Liver (tissue), 9 donors: ENCODE results near the gene MAST2. TPM values are rescaled to one million over a fixed set of nuclear protein-coding genes. Genes with fewer than 3 reads are reported as not detected.

Experiments used
- DNase-seq: peaks from one replicate; pipeline ENCODE4 v3.0.0-alpha.2; 2017; ENCODE audit warnings: low spot score
- H3K27ac ChIP-seq, 2 donors: one replicate each; pipeline ENCODE4 v1.7.0; 2013; ENCODE audit warnings: inconsistent platforms in 2 of 2, low read length in 2 of 2, control low read depth in 1 of 2, low read depth in 1 of 2, mild to moderate bottlenecking in 1 of 2
- H3K27me3 ChIP-seq, 4 donors: one replicate each; pipeline versions ENCODE4 v1.6.1 to v1.7.0; 2013; ENCODE audit warnings: low read length in 3 of 4, inconsistent platforms in 1 of 4, mild to moderate bottlenecking in 1 of 4, moderate library complexity in 1 of 4; ENCODE audit not compliant: control insufficient read depth in 4 of 4, insufficient read depth in 4 of 4
- H3K36me3 ChIP-seq, 4 donors: one replicate each; pipeline versions ENCODE4 v1.6.1 to v1.7.0; 2013; ENCODE audit warnings: low read length in 3 of 4, mild to moderate bottlenecking in 3 of 4, low read depth in 1 of 4, moderate library complexity in 1 of 4; ENCODE audit not compliant: control insufficient read depth in 4 of 4, insufficient read depth in 3 of 4
- H3K4me1 ChIP-seq, 4 donors: one replicate each; pipeline versions ENCODE4 v1.6.1 to v1.7.0; 2013; ENCODE audit warnings: low read length in 3 of 4, mild to moderate bottlenecking in 3 of 4, moderate library complexity in 1 of 4; ENCODE audit not compliant: control insufficient read depth in 4 of 4, insufficient read depth in 4 of 4
- H3K4me3 ChIP-seq, 3 donors: one replicate each; pipeline versions ENCODE4 v1.6.1 to v1.7.0; 2013; ENCODE audit warnings: low read length in 3 of 3, control low read depth in 1 of 3, low read depth in 1 of 3, mild to moderate bottlenecking in 1 of 3
- H3K9ac ChIP-seq, 2 donors: one replicate each; pipeline ENCODE4 v1.7.0; 2013; ENCODE audit warnings: low read length in 2 of 2, mild to moderate bottlenecking in 2 of 2, moderate library complexity in 2 of 2, control low read depth in 1 of 2, low read depth in 1 of 2
- H3K9me3 ChIP-seq, 4 donors: one replicate each; pipeline versions ENCODE4 v1.6.1 to v1.7.0; 2013; ENCODE audit warnings: low read length in 3 of 4; ENCODE audit not compliant: control insufficient read depth in 4 of 4
- EGR1 ChIP-seq, 2 donors: IDR thresholded peaks; 2 replicates each; pipeline ENCODE4 v1.6.1; 2016 to 2018; ENCODE audit warnings: antibody characterized with exemption in 2 of 2, low read depth in 2 of 2
- FOXA1 ChIP-seq: IDR thresholded peaks from 2 replicates; pipeline ENCODE4 v1.6.1; 2016; ENCODE audit warnings: antibody characterized with exemption
- FOXA2 ChIP-seq: IDR thresholded peaks from 2 replicates; pipeline ENCODE4 v1.6.1; 2016; ENCODE audit warnings: antibody characterized with exemption
- GABPA ChIP-seq, 2 donors: IDR thresholded peaks in 1 of 2; conservative IDR thresholded peaks in 1 of 2; 2 replicates each; pipeline ENCODE4 v1.6.1; 2016; ENCODE audit warnings: antibody characterized with exemption in 2 of 2, mild to moderate bottlenecking in 1 of 2, moderate library complexity in 1 of 2
- HNF4A ChIP-seq, 2 donors: conservative IDR thresholded peaks; 2 replicates each; pipeline ENCODE4 v1.6.1; 2016; ENCODE audit warnings: antibody characterized with exemption in 2 of 2, mild to moderate bottlenecking in 2 of 2
- HNF4G ChIP-seq: IDR thresholded peaks from 2 replicates; pipeline ENCODE4 v1.6.1; 2016; ENCODE audit warnings: antibody characterized with exemption
- NR2F2 ChIP-seq: IDR thresholded peaks from 2 replicates; pipeline ENCODE4 v1.6.1; 2016; ENCODE audit warnings: antibody characterized with exemption
- RAD21 ChIP-seq, 2 donors: IDR thresholded peaks; 2 replicates each; pipeline ENCODE4 v1.6.1; 2016; ENCODE audit warnings: antibody characterized with exemption in 2 of 2, mild to moderate bottlenecking in 2 of 2
- RXRA ChIP-seq, 2 donors: IDR thresholded peaks; 2 replicates each; pipeline ENCODE4 v1.6.1; 2017 to 2018; ENCODE audit warnings: antibody characterized with exemption in 2 of 2, mild to moderate bottlenecking in 1 of 2
- SP1 ChIP-seq: IDR thresholded peaks from 2 replicates; pipeline ENCODE4 v1.6.1; 2018; ENCODE audit warnings: antibody characterized with exemption, mild to moderate bottlenecking
- TAF1 ChIP-seq: conservative IDR thresholded peaks from 2 replicates; pipeline ENCODE4 v1.6.1; 2016; ENCODE audit warnings: antibody characterized with exemption, mild to moderate bottlenecking
- YY1 ChIP-seq: IDR thresholded peaks from 2 replicates; pipeline ENCODE4 v1.6.1; 2016; ENCODE audit warnings: antibody characterized with exemption, mild to moderate bottlenecking
- WGBS: extraction: QIAGEN DNeasy Blood & Tissue Kit; methylation state at CpG from one replicate; pipeline ENCODE4 v1.1.7; 2013; 5-methylcytosine and 5-hydroxymethylcytosine counted together
- polyA plus RNA-seq, 2 donors: library from polyadenylated mRNA; stranded (reverse) in 1 of 2; unstranded in 1 of 2; fragments of 200-250 nt in 1 of 2; fragments of >200 nt in 1 of 2; fragmentation: Nextera tagmentation in 1 of 2; extraction: Ambion mirVana in 1 of 2; gene quantifications; one replicate each; pipeline versions ENCODE4 v1.2.1 to v1.2.3, GENCODE V29; 2013 to 2015
- total RNA-seq, 2 donors: library from RNA; depleted of rRNA; stranded (reverse); fragments of >200 nt; gene quantifications; one replicate each; pipeline ENCODE4 v1.2.3, GENCODE V29; 2014
- TF ChIP-seq, protein P1 (sequence below): IDR thresholded peaks from 2 replicates; pipeline ENCODE4 v1.6.1; 2016; ENCODE audit warnings: antibody characterized with exemption
- TF ChIP-seq, protein P2 (sequence below): IDR thresholded peaks from 2 replicates; pipeline ENCODE4 v1.6.1; 2016; ENCODE audit warnings: antibody characterized with exemption, mild to moderate bottlenecking
- TF ChIP-seq, protein P3 (sequence below): IDR thresholded peaks from 2 replicates; pipeline ENCODE4 v1.6.1; 2016; ENCODE audit warnings: antibody characterized with exemption
- donor health status: healthy.
- donor health status: healthy.
- donor health status: healthy.
- donor health status: healthy.
- donor health status: healthy.

Gene MAST2
- total and polyA plus RNA-seq, 4 donors: 4.8 to 9.6 (median 5.7) TPM

- 95% methylated on average over 1 of the region's 1 CpG for WGBS
- Histone ChIP-seq H3K36me3 (no peaks in the 10 kb centered on the region), H3K27ac (no peak overlapping the region), H3K27me3 (no peaks in the 10 kb centered on the region), H3K9ac (no peak overlapping the region), H3K9me3 (no peaks in the 10 kb centered on the region), H3K4me1 (no peaks in the 10 kb centered on the region), H3K4me3 (no peak overlapping the region)
- TF ChIP-seq FOXA2 (no peak), FOXA1 (no peak), HNF4G (no peak), NR2F2 (no peak), SP1 (no peak), GABPA (IDR thresholded peaks at IDR 0.05 in 1 of 2, conservative IDR thresholded peaks at IDR 0.05 in 1 of 2) (no peak), RAD21 (IDR thresholded peaks at IDR 0.05) (no peak)
- TF ChIP-seq, protein P1, sequence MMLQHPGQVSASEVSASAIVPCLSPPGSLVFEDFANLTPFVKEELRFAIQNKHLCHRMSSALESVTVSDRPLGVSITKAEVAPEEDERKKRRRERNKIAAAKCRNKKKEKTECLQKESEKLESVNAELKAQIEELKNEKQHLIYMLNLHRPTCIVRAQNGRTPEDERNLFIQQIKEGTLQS: no peak
- TF ChIP-seq, protein P2, sequence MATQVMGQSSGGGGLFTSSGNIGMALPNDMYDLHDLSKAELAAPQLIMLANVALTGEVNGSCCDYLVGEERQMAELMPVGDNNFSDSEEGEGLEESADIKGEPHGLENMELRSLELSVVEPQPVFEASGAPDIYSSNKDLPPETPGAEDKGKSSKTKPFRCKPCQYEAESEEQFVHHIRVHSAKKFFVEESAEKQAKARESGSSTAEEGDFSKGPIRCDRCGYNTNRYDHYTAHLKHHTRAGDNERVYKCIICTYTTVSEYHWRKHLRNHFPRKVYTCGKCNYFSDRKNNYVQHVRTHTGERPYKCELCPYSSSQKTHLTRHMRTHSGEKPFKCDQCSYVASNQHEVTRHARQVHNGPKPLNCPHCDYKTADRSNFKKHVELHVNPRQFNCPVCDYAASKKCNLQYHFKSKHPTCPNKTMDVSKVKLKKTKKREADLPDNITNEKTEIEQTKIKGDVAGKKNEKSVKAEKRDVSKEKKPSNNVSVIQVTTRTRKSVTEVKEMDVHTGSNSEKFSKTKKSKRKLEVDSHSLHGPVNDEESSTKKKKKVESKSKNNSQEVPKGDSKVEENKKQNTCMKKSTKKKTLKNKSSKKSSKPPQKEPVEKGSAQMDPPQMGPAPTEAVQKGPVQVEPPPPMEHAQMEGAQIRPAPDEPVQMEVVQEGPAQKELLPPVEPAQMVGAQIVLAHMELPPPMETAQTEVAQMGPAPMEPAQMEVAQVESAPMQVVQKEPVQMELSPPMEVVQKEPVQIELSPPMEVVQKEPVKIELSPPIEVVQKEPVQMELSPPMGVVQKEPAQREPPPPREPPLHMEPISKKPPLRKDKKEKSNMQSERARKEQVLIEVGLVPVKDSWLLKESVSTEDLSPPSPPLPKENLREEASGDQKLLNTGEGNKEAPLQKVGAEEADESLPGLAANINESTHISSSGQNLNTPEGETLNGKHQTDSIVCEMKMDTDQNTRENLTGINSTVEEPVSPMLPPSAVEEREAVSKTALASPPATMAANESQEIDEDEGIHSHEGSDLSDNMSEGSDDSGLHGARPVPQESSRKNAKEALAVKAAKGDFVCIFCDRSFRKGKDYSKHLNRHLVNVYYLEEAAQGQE: no peak
- DNase-seq: no peak
Measured at GRCh38 chr1:45911634-45912033, 108.2 kb downstream of the MAST2 start.

DNA sequence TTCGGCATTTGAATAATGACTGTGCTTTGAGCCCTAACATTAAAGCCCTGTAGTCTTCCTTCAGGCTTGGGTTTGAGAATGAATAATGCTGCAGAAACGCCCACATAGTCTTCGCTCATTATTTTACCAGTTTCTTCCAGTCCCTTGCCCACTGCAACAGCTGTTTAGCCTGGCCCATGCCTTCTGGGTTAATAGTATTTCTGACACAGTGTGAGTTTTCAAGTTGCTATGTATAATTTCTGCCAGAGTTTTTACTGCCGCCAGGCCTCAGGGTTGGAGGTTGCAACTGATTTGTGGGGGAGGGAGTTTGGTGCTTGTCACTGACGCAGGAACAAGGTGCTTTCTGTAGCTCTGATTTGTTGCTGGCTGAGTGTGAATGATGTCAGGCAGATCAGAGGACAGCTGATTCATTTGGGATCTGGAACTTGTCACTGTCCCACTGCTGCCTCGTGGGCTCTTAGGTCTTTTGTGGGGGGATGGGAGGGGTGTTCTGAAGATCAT lies 109.8 kb downstream of the MAST2 start:
- no peaks in the 10 kb centered on the region for H3K4me1 ChIP-seq
- H3K4me3 ChIP-seq: no peak overlapping the region
- whole genome bisulfite sequencing: 75% methylated on average over 6 of the region's 6 CpGs
- no peaks in the 10 kb centered on the region for H3K36me3 ChIP-seq
- DNase-seq: no peak
- TF ChIP-seq NR2F2: peak; percentile 27
- TF ChIP-seq, protein P3, sequence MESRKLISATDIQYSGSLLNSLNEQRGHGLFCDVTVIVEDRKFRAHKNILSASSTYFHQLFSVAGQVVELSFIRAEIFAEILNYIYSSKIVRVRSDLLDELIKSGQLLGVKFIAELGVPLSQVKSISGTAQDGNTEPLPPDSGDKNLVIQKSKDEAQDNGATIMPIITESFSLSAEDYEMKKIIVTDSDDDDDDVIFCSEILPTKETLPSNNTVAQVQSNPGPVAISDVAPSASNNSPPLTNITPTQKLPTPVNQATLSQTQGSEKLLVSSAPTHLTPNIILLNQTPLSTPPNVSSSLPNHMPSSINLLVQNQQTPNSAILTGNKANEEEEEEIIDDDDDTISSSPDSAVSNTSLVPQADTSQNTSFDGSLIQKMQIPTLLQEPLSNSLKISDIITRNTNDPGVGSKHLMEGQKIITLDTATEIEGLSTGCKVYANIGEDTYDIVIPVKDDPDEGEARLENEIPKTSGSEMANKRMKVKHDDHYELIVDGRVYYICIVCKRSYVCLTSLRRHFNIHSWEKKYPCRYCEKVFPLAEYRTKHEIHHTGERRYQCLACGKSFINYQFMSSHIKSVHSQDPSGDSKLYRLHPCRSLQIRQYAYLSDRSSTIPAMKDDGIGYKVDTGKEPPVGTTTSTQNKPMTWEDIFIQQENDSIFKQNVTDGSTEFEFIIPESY: no peak
- no peak overlapping the region for H3K9ac ChIP-seq
- no peaks in the 10 kb centered on the region for H3K27me3 ChIP-seq
- no peak overlapping the region for H3K27ac ChIP-seq
- no peaks in the 10 kb centered on the region for H3K9me3 ChIP-seq

GRCh38 chr1:45913731-45914501 lies 110.5 kb downstream of the MAST2 start:
- Histone ChIP-seq H3K27ac (no peak overlapping the region), H3K27me3 (no peaks in the 10 kb centered on the region), H3K4me3 (no peak overlapping the region), H3K4me1 (no peaks in the 10 kb centered on the region), H3K36me3 (no peaks in the 10 kb centered on the region), H3K9me3 (no peaks in the 10 kb centered on the region), H3K9ac (no peak overlapping the region)
- no peak for TF ChIP-seq HNF4A (conservative IDR thresholded peaks at IDR 0.05)
- TF ChIP-seq GABPA (IDR thresholded peaks at IDR 0.05 in 1 of 2, conservative IDR thresholded peaks at IDR 0.05 in 1 of 2): no peak
- TF ChIP-seq SP1: no peak
- TF ChIP-seq FOXA2: no peak
- no peak for TF ChIP-seq NR2F2
- no peak for TF ChIP-seq EGR1 (IDR thresholded peaks at IDR 0.05; ENCODE audit: low read depth in 2 of 2)
- TF ChIP-seq YY1: no peak
- no peak for TF ChIP-seq RAD21 (IDR thresholded peaks at IDR 0.05)
- no peak for TF ChIP-seq TAF1
- TF ChIP-seq RXRA (IDR thresholded peaks at IDR 0.05): no peak
- no peak for TF ChIP-seq HNF4G
- no peak for TF ChIP-seq FOXA1
- DNase-seq: no peak
- WGBS: 82% methylated on average over 4 of the region's 4 CpGs
